CD1c-positive myeloid dendritic cell (primary cell): ENCODE data around the gene PDE4A.
"Not testable (repeated sequence)": the region's sequence is repeated elsewhere in the genome, so short reads cannot be mapped to it uniquely, and the experiment has no call there.

Experiments used
- DNase-seq: peaks from one replicate; pipeline ENCODE4 v3.0.0-alpha.2; 2016; ENCODE audit errors: extremely low spot score

PDE4A gene

GRCh38 chr19:10420444-10421239 is at the start of gene PDE4A:
TSS of gene PDE4A (plus strand) at chr19:10420538. CDS start at chr19:10420765, 227 bp downstream.
- peak; percentile 82 for DNase-seq

DNA sequence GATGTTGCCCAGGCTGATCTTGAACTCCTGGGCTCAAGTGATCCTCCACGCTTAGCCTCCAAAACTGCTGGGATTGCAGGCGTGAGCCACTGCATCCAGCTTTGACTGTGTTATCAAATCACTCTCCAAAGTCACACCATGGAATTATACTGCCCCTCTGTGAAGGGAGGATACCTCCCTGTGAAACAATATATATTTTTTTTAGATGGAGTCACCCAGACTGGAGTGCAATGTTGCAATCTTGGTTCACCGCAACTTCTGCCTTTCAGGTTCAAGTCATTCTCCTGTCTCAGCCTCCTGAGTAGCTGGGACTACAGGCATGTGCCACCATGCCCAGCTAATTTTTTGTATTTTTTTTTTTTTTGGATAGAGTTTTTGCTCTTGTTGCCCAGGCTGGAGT is 47.6 kb upstream of the PDE4A start:
- DNase-seq: peak; percentile 88

- DNase-seq: peak; percentile 43
Observed at GRCh38 chr19:10374931-10375330, 45.4 kb upstream of the PDE4A start.

- not testable (repeated sequence) for DNase-seq
Observed at GRCh38 chr19:10377140-10377640, 43.1 kb upstream of the PDE4A start.

DNA sequence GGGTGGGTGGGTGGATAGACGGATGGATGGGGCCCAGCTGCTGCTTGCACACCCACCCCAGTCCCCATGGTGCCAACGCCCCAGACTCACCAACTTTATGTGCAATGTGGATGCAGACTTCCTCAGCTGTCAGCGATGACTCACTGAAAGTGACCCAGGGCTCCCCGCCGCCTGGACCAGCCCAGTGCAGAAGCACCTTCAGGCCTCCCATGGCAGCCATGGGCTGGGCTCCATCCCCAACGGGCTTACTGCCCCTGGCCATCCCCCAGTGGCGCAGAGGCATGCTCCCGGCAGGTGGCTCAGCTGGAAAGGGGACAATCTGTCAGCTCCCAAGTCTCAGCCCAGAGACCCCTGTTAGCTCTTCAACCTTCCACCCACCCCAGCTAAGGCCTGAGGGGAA is 42.2 kb upstream of the PDE4A start:
- no peak for DNase-seq

DNA sequence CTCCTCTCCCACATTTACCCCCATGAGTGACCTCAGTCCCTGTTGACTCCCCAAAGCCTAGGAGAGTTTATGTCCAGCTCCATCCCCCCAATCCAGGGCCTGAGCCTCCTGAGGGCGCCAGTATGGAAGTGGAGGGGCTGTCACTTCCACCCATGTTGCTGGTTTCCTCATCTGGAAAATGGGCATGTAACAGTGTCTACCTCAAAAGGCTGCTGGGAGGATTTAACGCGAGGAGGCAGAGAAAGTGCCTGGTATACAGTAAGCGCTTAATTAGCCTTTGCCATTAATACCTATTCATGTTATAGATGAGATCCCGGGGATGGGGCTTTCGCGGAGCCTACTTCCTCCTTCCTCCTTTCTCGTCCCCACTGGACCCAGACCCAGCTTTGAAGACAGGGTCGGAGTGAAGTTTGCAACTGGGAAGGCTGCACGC is 40.4 kb upstream of the PDE4A start:
- DNase-seq: no peak

DNA sequence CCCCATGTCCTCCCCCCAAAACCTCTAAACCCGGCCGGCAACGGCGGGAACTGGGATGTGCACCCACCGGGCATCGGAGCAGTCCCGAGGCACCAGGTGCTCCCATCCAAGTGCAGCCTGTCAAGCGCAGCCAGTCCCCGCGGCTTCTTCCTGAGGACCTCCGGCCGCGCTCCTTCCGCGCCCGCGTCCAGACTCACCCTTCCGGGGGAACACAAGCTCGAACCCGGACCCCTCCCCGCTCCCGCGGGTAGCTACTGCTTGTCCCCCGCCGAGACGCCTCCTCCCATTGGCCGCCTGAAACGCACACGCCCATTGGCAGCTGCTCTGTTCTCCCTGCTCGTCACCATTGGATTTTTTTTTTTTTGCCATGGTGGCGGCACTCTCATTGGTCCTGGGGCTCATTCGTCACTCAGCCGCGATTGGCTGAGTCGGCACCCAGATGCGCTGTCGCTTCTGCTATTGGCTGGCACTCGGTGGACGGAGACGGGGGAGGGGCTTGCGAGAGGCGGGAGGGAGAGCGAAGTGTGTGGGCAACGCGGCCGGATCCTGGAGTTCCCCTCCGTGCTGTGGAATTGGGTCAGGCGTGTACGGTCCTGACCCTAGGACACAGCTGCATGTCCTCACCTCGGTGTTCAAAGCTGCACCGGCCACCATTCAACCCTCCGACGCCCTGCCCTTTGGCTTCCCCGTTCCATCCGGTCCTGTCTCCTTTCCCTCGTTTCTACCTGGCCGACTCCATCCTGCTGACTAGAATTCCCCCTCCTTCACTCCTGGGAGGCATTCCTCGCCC is 39.8 kb upstream of the PDE4A start, which contains the start of gene TYK2:
Gene TYK2 (minus strand): TSS at position 260 of the 790 bp plus-strand sequence. CDS start 2,166 bp downstream, outside the sequence.
- DNase-seq: peak; percentile 99

DNA sequence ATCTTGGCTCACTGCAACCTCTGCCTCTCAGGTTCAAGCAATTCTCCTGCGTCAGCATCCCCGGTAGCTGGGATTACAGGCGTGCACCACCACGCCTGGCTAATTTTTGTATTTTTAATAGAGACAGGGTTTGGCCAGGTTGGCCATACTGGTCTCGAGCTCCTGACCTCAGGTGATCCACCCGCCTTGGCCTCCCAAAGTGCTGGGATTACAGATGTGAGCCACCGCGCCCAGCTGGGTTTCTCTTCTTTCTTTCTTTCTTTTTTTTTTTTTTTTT is 37.2 kb upstream of the PDE4A start:
- not testable (repeated sequence) for DNase-seq

DNA sequence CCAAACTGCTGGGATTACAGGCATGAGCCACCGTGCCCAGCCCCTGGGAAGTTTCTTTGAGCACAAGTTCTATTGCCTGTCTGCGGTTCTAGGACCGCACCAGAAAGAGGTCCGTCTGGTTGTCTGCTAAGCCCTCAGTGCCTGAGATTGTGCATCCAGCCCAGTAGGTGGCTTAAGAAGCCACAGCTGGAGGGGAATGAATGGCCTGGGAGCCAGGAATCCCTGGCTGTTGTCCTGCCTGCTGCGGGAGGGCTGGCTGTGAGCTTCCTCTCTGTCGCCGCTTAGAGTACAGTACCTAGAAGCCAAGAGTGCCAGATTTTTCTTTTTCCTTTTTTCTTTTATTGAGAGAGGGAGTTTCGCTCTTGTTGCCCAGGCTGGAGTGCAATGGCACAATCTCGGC is 35.8 kb upstream of the PDE4A start:
- no peak for DNase-seq

DNA sequence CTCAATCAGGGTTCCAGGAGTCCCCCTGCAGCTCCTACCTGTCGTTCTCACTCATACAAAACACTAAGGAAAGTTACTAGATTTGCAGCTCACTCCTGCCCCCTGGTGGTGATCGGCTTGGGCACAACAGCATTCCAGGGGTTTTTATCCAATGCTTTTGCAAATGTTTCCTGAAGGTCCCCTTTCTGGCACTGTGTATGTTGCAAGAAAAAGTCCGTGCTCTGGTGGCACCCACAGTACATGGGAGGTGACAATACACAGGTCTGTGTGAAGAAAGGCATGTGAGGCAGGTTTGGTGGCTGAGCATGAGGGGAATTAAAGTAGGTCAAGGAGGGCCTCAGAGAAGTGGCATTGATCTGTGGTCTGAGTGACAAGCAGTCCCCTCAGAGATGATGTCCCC is 31.4 kb upstream of the PDE4A start:
- DNase-seq: peak; percentile 88

DNA sequence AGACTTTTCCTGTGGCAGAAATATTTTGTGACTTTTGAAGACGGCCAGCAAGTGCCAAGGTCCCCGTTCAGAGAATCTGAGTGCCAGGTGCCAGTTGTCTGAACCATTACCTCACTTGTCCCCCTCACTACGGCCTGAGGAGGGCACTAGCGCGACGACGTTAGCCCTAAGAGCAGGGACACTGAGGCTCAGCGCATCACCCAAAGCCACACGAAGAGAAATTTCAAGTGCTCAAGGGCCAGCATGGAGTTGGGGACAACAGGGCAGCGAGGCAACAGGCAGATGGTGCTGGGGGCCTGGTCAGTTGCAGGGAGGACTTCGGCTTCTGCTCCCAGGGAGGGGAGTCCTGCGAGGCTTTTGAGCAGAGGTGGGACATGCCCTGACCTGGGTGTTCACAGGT is 30.5 kb upstream of the PDE4A start:
- DNase-seq: no peak

DNA sequence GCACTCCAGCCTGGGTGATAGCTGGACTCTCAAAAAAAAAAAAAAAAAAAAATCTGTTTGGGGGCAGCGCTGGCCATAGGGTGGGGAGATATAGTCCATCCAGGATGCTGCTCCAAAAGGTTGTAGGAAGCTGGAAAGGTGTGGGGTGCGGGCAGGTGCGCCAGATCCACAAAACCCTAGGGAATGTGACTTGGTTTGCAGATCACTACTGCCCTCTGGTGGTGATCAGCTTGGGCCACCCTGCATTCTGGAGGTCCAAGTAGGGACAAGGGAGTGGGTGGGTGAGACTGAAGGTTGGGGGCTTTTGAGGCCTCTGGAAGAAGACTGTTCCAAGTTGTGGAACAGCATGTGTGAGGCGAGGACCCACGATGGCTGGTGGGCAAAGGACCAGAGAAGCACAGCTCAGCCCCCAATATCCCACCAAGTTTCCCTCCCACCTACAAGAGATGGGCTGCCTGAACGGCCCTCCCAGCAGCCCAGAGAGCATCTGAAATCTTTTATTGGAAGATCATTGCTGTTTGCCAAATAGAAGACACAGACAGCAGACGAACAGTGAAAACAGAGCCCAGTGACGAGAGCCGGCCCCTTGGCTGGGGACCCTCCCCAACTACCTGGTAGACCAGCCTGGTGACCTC is 29.6 kb upstream of the PDE4A start:
- DNase-seq: peak; percentile 76

DNA sequence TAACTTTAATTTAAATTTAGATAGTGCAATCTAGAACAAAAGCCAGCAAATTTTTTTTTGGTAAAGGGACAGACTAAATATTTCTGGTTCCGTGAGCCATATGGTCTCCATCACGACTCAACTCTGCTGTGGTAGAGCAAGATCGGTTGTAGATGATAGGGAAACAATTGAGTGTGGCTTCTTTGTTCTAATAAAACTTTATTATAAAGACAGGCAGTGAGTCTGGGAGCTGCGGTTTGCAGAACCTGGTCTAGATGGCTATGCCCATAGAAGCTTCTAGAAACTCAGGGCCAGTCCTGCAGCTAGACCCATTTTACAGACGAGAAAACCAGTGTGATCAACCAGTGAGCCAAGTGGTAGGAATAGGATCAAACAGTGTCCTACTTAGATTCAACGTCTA is 28.2 kb upstream of the PDE4A start:
- DNase-seq: no peak

- no peak for DNase-seq
Observed at GRCh38 chr19:10393137-10393536, 27.2 kb upstream of the PDE4A start.

- DNase-seq: no peak
Observed at GRCh38 chr19:10395003-10395402, 25.3 kb upstream of the PDE4A start.

DNA sequence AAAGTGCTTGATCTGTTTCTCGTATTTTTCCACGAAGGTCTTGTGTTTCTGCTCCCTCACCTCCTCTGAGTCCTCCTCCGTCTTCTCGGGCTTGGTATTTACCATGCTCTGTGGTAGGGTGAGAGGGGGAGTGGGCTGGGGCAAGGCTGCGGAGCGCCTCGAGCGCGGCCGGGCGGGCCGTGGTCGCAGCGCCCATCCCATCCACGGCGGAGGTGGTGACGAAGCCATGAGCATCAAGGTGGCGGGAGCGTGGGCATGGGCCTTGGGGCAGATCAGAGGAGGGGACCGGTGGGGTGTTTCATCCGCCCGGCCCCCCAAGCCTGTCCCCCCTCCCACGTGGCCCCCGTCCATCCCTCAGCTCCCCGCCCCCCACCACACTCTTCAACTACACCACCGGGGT is 24.9 kb upstream of the PDE4A start:
- no peak for DNase-seq

DNA sequence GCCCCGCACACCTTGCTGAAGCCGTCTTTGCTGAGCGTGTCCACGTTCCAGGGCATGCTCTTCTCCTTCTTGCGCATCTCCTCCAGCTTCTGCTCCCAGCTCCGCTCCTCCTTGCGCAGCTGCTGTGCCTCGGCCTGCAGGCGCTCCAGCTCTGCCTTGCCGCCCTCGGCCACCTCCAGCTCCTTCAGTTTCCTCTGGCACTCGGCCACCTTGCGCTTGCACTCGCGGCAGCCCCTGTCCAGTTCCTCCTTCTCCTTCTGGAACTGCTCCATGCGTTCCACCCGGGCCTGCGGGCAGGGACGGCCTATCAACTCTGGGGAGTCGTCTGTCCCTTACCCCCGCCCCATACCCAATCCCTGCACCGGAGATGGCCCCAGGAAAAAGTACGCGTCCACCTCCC is 24.4 kb upstream of the PDE4A start:
- DNase-seq: no peak

GRCh38 chr19:10398819-10399218 is 21.5 kb upstream of the PDE4A start:
- no peak for DNase-seq

DNA sequence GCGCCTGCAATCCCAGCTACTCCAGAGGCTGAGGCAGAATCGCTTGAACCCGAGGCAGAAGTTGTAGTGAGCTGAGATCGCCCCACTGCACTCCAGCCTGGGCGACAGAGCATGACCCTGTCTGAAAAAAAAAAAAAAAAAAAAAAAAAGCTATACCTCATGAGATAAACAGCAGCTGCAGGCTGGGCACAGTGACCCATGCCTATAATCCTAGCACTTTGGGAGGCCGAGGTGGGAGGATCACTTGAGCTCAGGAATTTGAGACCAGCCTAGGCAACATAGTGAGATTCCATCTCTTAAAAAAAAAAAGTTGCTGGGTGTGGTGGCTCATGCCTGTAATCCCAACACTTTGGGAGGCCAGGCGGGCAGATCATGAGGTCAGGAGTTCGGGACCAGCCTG is 21.0 kb upstream of the PDE4A start:
- not testable (repeated sequence) for DNase-seq

DNA sequence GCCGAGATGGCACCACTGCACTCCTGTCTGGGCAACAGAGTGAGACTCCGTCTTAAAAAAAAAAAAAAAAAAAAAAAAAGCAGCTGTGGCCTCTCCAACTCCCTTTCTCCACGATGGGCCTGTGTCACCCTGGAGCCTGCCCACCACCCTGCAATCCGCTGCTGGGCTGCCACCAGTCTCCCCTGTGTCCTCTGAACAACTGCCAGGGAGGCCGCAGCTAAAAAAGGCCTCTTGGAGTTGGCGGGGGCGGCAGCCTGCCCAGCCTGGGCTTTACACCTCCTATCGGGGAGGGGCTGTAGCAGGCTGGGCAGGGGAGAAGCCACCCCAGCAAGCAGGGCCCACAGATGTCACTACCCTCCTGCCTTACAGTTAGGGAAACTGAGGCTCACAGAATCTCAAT is 20.5 kb upstream of the PDE4A start:
- DNase-seq: no peak

- DNase-seq: peak; percentile 56
Observed at GRCh38 chr19:10402441-10403038, 17.8 kb upstream of the PDE4A start.
